ENCODE measurements around the gene MUC20.
"Not testable (repeated sequence)": the region's sequence is repeated elsewhere in the genome, so short reads cannot be mapped to it uniquely, and the experiment has no call there.

- not testable (repeated sequence) for TF ChIP-seq EZH2phosphoT487, CTCF, EZH2 (IDR thresholded peaks at IDR 0.05)
Measured at GRCh38 chr3:195681458-195682103, 39.2 kb upstream of the MUC20 start.
